ENCODE results near the gene GJB6. TPM values are rescaled to one million over a fixed set of nuclear protein-coding genes. Genes with fewer than 3 reads are reported as not detected.

GJB6 gene
- total RNA-seq, 1 donor from 2014 or later, result not detected

DNA sequence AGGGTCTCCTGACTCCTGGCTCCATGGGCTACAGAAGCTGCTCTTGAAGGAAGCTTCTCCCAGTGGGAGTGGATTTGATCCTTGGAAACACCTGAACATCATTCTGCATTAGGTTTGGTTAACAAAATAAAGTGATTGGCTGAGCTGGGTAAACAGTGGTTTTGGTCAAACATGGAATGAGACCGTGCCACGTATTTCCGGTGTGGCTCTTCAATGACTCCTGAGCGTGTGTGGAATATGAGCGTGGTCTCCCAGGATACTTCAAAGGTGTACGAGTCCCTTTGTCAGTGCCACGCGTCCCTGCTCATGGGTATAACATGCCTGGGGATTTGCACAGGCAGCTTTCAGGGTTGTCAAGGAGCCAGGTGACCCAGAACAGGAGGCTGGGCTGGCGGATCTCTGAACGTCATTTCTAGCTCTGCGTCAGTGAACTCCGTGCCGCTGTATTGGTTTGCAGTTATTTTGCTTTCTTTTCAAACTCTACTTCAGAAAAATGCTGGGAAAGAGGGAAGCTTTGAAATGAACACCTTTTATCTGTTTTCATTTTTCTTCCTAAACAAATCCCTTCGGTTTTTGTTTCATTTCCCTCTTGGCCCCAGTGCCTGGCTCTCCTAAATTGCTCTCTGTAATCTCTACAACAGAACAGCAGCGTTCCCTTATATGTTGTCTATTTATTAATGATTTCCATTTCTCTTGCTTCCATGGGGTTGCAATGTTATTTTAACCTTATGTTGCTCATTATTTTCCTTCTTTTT is 26.3 kb upstream of the GJB6 start:
- DNase-seq (ENCODE audit: extremely low spot score, unreplicated experiment), result no peak
- H3K9me3 Mint-ChIP-seq (ENCODE audit: unreplicated experiment), result no peaks in the 10 kb centered on the region
- no peaks in the 10 kb centered on the region for H3K36me3 Mint-ChIP-seq (ENCODE audit: unreplicated experiment)
- H3K4me1 Mint-ChIP-seq (ENCODE audit: unreplicated experiment), result no peaks in the 10 kb centered on the region
- no peak overlapping the region for H3K4me3 Mint-ChIP-seq (ENCODE audit: unreplicated experiment)
- no peak overlapping the region for H3K27ac Mint-ChIP-seq (ENCODE audit: unreplicated experiment)
- peaks cover 34% of the 10 kb centered on the region for H3K27me3 Mint-ChIP-seq (ENCODE audit: unreplicated experiment)
- TF ChIP-seq CTCF (IDR thresholded peaks at IDR 0.05), result no peak

DNA sequence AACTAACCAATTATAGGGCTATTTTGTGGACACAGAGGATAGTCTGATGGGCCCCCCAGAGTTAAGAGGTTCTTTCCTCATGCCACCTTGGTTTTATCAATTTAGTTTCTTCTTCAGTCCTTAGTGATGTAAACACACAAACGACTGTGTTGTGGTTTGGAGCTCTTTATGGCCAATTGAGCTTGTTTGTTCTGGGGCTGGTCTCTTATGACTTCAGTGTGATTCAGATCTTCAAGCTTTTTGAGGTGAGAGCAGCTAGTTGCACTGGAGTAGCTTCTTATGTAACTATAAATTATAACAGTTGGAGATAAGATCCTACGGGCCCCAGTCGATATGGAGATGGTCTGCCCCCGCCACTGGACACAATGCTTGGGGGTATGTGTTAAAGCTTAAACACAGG is 22.0 kb upstream of the GJB6 start:
- TF ChIP-seq CTCF (IDR thresholded peaks at IDR 0.05), result no peak
- no peak for DNase-seq (ENCODE audit: extremely low spot score, unreplicated experiment)
- H3K4me1 Mint-ChIP-seq (ENCODE audit: unreplicated experiment), result no peaks in the 10 kb centered on the region
- H3K36me3 Mint-ChIP-seq (ENCODE audit: unreplicated experiment), result no peaks in the 10 kb centered on the region
- no peaks in the 10 kb centered on the region for H3K9me3 Mint-ChIP-seq (ENCODE audit: unreplicated experiment)
- peaks cover 48% of the 10 kb centered on the region for H3K27me3 Mint-ChIP-seq (ENCODE audit: unreplicated experiment)
- H3K27ac Mint-ChIP-seq (ENCODE audit: unreplicated experiment), result no peak overlapping the region
- no peak overlapping the region for H3K4me3 Mint-ChIP-seq (ENCODE audit: unreplicated experiment)

- Mint-ChIP-seq H3K9me3 (ENCODE audit: unreplicated experiment) (no peaks in the 10 kb centered on the region), H3K4me3 (ENCODE audit: unreplicated experiment) (no peak overlapping the region), H3K36me3 (ENCODE audit: unreplicated experiment) (no peaks in the 10 kb centered on the region), H3K27ac (ENCODE audit: unreplicated experiment) (no peak overlapping the region), H3K27me3 (ENCODE audit: unreplicated experiment) (peaks cover 39% of the 10 kb centered on the region), H3K4me1 (ENCODE audit: unreplicated experiment) (no peaks in the 10 kb centered on the region)
- no peak for DNase-seq (ENCODE audit: extremely low spot score, unreplicated experiment)
- no peak for TF ChIP-seq CTCF (IDR thresholded peaks at IDR 0.05)
These were observed 17.8 kb upstream of the GJB6 start for GRCh38 chr13:20249913-20250312.

- Mint-ChIP-seq H3K27me3 (ENCODE audit: unreplicated experiment) (peaks cover 27% of the 10 kb centered on the region), H3K9me3 (ENCODE audit: unreplicated experiment) (peaks cover 5% of the 10 kb centered on the region), H3K36me3 (ENCODE audit: unreplicated experiment) (no peaks in the 10 kb centered on the region), H3K4me3 (ENCODE audit: unreplicated experiment) (no peak overlapping the region), H3K4me1 (ENCODE audit: unreplicated experiment) (no peaks in the 10 kb centered on the region), H3K27ac (ENCODE audit: unreplicated experiment) (no peak overlapping the region)
- TF ChIP-seq CTCF (IDR thresholded peaks at IDR 0.05), result no peak
- no peak for DNase-seq (ENCODE audit: extremely low spot score, unreplicated experiment)
These were observed 15.8 kb upstream of the GJB6 start for GRCh38 chr13:20247963-20248362.

GRCh38 chr13:20247403-20247802 is 15.3 kb upstream of the GJB6 start:
- no peak overlapping the region for H3K4me3 Mint-ChIP-seq (ENCODE audit: unreplicated experiment)
- peaks cover 5% of the 10 kb centered on the region for H3K9me3 Mint-ChIP-seq (ENCODE audit: unreplicated experiment)
- H3K27me3 Mint-ChIP-seq (ENCODE audit: unreplicated experiment), result peaks cover 24% of the 10 kb centered on the region

More at GRCh38 chr13:20247403-20247802, 15.3 kb upstream of the GJB6 start:
- H3K4me1 Mint-ChIP-seq (ENCODE audit: unreplicated experiment), result no peaks in the 10 kb centered on the region
- no peak for DNase-seq (ENCODE audit: extremely low spot score, unreplicated experiment)
- H3K27ac Mint-ChIP-seq (ENCODE audit: unreplicated experiment), result no peak overlapping the region
- TF ChIP-seq CTCF (IDR thresholded peaks at IDR 0.05), result no peak
- H3K36me3 Mint-ChIP-seq (ENCODE audit: unreplicated experiment), result no peaks in the 10 kb centered on the region
